Measurements from ENCODE around the gene FLACC1. TPM values are rescaled to one million over a fixed set of nuclear protein-coding genes. Genes with fewer than 3 reads are reported as not detected.

Gene FLACC1
- total and polyA plus RNA-seq, 9 of the 15 experiments (the other 6 are each of a cell fraction or from before 2014, with no cell fraction given), result 0.07 to 0.68 (median 0.22) TPM; not detected in 2

GRCh38 chr2:201343559-201343958, 13.6 kb downstream of the FLACC1 start (continued):
- TF ChIP-seq HINFP (tag; conservative IDR thresholded peaks at IDR 0.05; ENCODE audit: low read depth) (no peak), FOS (IDR thresholded peaks at IDR 0.05; ENCODE audit: extremely low read depth, insufficient read length) (no peak), AFF4 (CRISPR knock-in tag; IDR thresholded peaks at IDR 0.05) (no peak), HDAC6 (IDR thresholded peaks at IDR 0.05; ENCODE audit: low read depth, low read length) (no peak), IFI16 (CRISPR knock-in tag; IDR thresholded peaks at IDR 0.05) (no peak), CTCF (IDR thresholded peaks at IDR 0.05 in 2 of 3, conservative IDR thresholded peaks at IDR 0.05 in 1 of 3; ENCODE audit: insufficient read depth in 2 of 3, low read depth in 1 of 3, low read length in 3 of 3) (no peak)
